ENCODE measurements around the gene GDPD3.

DNA sequence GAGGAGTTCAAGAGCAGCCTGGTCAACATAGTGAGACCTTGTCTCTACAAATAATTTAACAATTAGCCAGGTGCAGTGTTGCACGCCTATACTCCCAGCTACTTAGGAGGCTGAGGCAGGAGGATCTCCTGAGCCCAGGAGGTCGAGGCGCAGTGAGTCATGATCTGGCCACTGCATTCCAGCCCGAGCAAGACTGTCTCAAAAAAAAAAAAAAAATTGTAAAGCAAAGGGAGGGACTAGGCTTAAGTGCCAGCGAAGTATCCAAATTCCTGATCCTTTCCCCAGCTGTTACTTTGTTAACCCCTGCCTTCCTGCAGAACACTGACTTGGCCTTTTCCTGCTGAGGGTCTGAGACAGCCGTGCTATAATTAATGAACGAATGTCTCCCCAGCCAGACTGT is 2.7 kb downstream of the GDPD3 start:
- TF ChIP-seq, protein P1, sequence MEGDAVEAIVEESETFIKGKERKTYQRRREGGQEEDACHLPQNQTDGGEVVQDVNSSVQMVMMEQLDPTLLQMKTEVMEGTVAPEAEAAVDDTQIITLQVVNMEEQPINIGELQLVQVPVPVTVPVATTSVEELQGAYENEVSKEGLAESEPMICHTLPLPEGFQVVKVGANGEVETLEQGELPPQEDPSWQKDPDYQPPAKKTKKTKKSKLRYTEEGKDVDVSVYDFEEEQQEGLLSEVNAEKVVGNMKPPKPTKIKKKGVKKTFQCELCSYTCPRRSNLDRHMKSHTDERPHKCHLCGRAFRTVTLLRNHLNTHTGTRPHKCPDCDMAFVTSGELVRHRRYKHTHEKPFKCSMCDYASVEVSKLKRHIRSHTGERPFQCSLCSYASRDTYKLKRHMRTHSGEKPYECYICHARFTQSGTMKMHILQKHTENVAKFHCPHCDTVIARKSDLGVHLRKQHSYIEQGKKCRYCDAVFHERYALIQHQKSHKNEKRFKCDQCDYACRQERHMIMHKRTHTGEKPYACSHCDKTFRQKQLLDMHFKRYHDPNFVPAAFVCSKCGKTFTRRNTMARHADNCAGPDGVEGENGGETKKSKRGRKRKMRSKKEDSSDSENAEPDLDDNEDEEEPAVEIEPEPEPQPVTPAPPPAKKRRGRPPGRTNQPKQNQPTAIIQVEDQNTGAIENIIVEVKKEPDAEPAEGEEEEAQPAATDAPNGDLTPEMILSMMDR (IDR thresholded peaks at IDR 0.05 in 2 of 3, conservative IDR thresholded peaks at IDR 0.05 in 1 of 3; ENCODE audit: control insufficient read depth in 2 of 3, extremely low read depth in 1 of 3, insufficient read depth in 1 of 3, low read depth in 3 of 3, low read length in 3 of 3) = no peak
- no peak for TF ChIP-seq NFXL1 (IDR thresholded peaks at IDR 0.05; ENCODE audit: borderline replicate concordance)
- no peak for TF ChIP-seq EZH2 (IDR thresholded peaks at IDR 0.05; ENCODE audit: borderline replicate concordance, control insufficient read depth, low read depth, low read length)
- no peak for TF ChIP-seq SMC3 (IDR thresholded peaks at IDR 0.05; ENCODE audit: borderline replicate concordance, low read length)
- TF ChIP-seq SIX5 (IDR thresholded peaks at IDR 0.05; ENCODE audit: low read depth, low read length, severe bottlenecking) = no peak
- TF ChIP-seq HDGF (IDR thresholded peaks at IDR 0.05) = no peak
- no peak for TF ChIP-seq STAT1 (conservative IDR thresholded peaks at IDR 0.05)
- TF ChIP-seq RFX5 (IDR thresholded peaks at IDR 0.05; ENCODE audit: low read depth, low read length) = no peak
- no peak for TF ChIP-seq POLR2A (IDR thresholded peaks at IDR 0.05; ENCODE audit: low read depth, low read length)
- TF ChIP-seq ZNF384 (IDR thresholded peaks at IDR 0.05; ENCODE audit: borderline replicate concordance, low read depth, low read length) = no peak
